ENCODE data around the gene KRT222. TPM values are rescaled to one million over a fixed set of nuclear protein-coding genes. Genes with fewer than 3 reads are reported as not detected.

KRT222 gene
- total RNA-seq, 1 donor from 2014 or later = 1.3 TPM

DNA sequence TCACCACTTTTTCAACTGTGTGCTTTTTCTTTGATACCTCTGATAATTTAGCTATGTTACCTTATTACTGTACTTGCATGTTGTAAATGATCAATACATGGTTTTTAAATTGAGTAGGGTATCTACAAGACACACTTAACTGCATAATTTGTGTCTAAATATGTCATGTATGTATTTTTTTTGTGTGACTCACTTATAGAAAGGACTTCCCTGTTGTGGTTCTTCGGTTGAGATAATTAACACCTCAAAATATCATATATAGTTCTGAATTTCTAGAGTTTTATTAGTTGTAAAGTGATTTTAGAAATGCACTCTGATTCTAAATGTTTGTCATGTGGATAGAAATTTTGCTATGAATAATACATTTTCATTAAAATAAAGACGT is 14.5 kb upstream of the KRT222 start:
- H3K9me3 ChIP-seq = no peaks in the 10 kb centered on the region
- no peaks in the 10 kb centered on the region for H3K4me1 ChIP-seq
- no peak overlapping the region for H3K4me3 ChIP-seq
- H3K27ac ChIP-seq = no peak overlapping the region
- H3K36me3 ChIP-seq = no peaks in the 10 kb centered on the region
- no peak for TF ChIP-seq CTCF (IDR thresholded peaks at IDR 0.05)
- H3K27me3 ChIP-seq (ENCODE audit: low read depth) = peaks cover 4% of the 10 kb centered on the region
- ATAC-seq (no peak), DNase-seq (no peak)
- intact Hi-C loops (cut with DNase I) = no loop called here

DNA sequence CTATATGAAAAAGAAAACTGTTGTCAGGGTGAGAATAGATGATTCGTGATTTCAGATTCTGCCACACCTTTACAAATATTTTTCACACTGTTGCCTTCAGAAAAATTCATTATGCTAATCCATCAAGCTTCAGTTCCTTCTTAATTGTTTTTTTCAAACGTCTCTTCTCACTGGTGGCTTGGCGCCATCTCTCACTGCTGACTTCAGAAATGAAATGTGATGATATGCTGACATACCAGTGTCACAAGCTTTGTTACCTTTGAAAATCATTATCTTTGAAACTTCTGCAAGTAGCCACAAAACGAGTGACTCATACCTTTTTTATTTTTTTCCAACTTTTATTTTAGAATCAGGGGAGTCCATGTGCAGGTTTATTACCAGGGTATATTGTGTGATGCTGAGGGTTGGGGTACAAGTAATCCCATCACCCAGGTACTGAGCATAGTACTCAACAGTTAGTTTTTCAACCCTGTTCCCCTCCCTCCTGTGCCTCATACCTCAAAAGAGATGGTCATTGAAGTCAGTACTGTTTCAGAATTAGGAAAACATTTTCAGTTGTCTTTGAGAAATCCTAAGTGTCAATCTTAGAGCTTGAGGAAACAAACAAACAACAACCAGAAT is 14.0 kb upstream of the KRT222 start:
- Histone ChIP-seq H3K9me3 (no peaks in the 10 kb centered on the region), H3K4me3 (no peak overlapping the region), H3K4me1 (no peaks in the 10 kb centered on the region), H3K36me3 (no peaks in the 10 kb centered on the region), H3K27ac (no peak overlapping the region), H3K27me3 (ENCODE audit: low read depth) (peaks cover 4% of the 10 kb centered on the region)
- intact Hi-C loops (cut with DNase I) = no loop called here
- no peak for TF ChIP-seq CTCF (IDR thresholded peaks at IDR 0.05)
- DNase-seq (no peak), ATAC-seq (no peak)

GRCh38 chr17:40675905-40676304 is 10.9 kb upstream of the KRT222 start:
- H3K27me3 ChIP-seq (ENCODE audit: low read depth) = peaks cover 8% of the 10 kb centered on the region
- no peak for ATAC-seq
- no peaks in the 10 kb centered on the region for H3K9me3 ChIP-seq
- H3K27ac ChIP-seq = no peak overlapping the region
- no peak for TF ChIP-seq CTCF (IDR thresholded peaks at IDR 0.05)
- H3K4me1 ChIP-seq = no peaks in the 10 kb centered on the region
- DNase-seq = no peak
- intact Hi-C loops (cut with DNase I) = no loop called here
- H3K36me3 ChIP-seq = no peaks in the 10 kb centered on the region
- H3K4me3 ChIP-seq = no peak overlapping the region

GRCh38 chr17:40672654-40673053 is 7.7 kb upstream of the KRT222 start:
- H3K4me3 ChIP-seq = no peak overlapping the region
- no peak overlapping the region for H3K27ac ChIP-seq
- DNase-seq (no peak), ATAC-seq (no peak)
- intact Hi-C loops (cut with DNase I) = no loop called here
- no peaks in the 10 kb centered on the region for H3K36me3 ChIP-seq
- peaks cover 8% of the 10 kb centered on the region for H3K27me3 ChIP-seq (ENCODE audit: low read depth)
- no peaks in the 10 kb centered on the region for H3K4me1 ChIP-seq
- no peaks in the 10 kb centered on the region for H3K9me3 ChIP-seq
- no peak for TF ChIP-seq CTCF (IDR thresholded peaks at IDR 0.05)

DNA sequence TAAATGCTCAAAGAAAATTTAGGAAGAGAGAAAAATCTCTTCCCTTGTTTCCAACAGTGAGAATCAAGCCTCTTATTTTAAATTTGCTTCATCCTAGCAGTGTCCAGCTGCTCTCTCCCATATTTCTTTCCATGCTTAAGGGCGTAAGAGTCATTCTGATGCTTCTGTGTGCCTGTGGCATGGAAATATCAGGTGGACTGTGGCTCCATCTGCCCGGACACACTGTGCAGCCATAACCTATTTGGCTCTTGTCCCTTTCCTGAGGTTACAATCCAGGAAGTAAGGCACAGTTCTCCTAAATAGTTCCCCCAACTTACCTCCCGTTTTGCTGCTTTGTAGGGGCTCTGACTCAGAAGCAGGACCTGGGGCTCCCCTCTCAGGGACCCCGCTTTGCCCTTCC is 6.3 kb upstream of the KRT222 start:
- Histone ChIP-seq H3K36me3 (no peaks in the 10 kb centered on the region), H3K27ac (no peak overlapping the region), H3K27me3 (ENCODE audit: low read depth) (peaks cover 8% of the 10 kb centered on the region), H3K4me3 (no peak overlapping the region), H3K4me1 (no peaks in the 10 kb centered on the region), H3K9me3 (no peaks in the 10 kb centered on the region)
- intact Hi-C loops (cut with DNase I) = no loop called here
- DNase-seq (no peak), ATAC-seq (no peak)
- TF ChIP-seq CTCF (IDR thresholded peaks at IDR 0.05) = no peak

DNA sequence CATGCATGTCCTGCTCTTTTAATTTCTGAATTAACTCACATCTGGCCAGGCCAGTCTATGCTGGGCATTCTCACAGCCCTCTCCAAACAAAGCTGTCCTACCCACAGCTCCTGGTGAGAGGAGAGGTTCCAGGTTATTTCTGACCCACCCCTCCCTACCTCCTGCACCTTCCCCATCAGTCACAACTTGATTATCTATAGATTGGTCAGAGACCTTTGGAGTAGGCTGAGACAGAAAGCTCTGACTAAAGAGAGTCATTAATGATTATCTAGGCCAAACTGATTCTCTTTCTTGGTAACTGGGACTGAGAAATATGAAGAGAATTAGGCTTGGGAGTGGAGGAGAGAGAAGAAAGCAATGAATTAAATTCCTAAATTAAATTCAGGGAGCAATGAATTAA is 1.4 kb upstream of the KRT222 start:
- no peak for TF ChIP-seq CTCF (IDR thresholded peaks at IDR 0.05)
- H3K4me1 ChIP-seq = no peaks in the 10 kb centered on the region
- H3K36me3 ChIP-seq = no peaks in the 10 kb centered on the region
- H3K4me3 ChIP-seq = no peak overlapping the region
- no peak for ATAC-seq
- no peak overlapping the region for H3K27ac ChIP-seq
- H3K27me3 ChIP-seq (ENCODE audit: low read depth) = no peaks in the 10 kb centered on the region
- no peak for DNase-seq
- H3K9me3 ChIP-seq = no peaks in the 10 kb centered on the region
- intact Hi-C loops (cut with DNase I) = no loop called here

Measured in lower lobe of right lung (tissue), 2 donors.